Muscle layer of colon (tissue), 2 donors: ENCODE measurements around the gene DNASE1L3.

Experiments used
- H3K27ac ChIP-seq: one replicate; pipeline ENCODE4 v1.7.0; 2013; ENCODE audit warnings: low read depth, mild to moderate bottlenecking, low read length, moderate library complexity
- H3K27me3 ChIP-seq, 2 donors: one replicate each; pipeline ENCODE4 v1.7.0; 2013; ENCODE audit warnings: low read length in 2 of 2, mild to moderate bottlenecking in 2 of 2; ENCODE audit not compliant: insufficient read depth in 2 of 2, control insufficient read depth in 1 of 2
- H3K36me3 ChIP-seq: one replicate; pipeline ENCODE4 v1.7.0; 2013; ENCODE audit warnings: mild to moderate bottlenecking, low read length; ENCODE audit not compliant: insufficient read depth
- H3K4me1 ChIP-seq: one replicate; pipeline ENCODE4 v1.7.0; 2013; ENCODE audit warnings: mild to moderate bottlenecking, low read length; ENCODE audit not compliant: insufficient read depth
- H3K4me3 ChIP-seq, 2 donors: one replicate each; pipeline ENCODE4 v1.7.0; 2013; ENCODE audit warnings: low read length in 2 of 2, low read depth in 1 of 2, mild to moderate bottlenecking in 1 of 2, moderate library complexity in 1 of 2
- H3K9ac ChIP-seq: one replicate; pipeline ENCODE4 v1.7.0; 2013; ENCODE audit warnings: low read length
- H3K9me3 ChIP-seq: one replicate; pipeline ENCODE4 v1.7.0; 2013; ENCODE audit warnings: mild to moderate bottlenecking, low read length
- donor health status: abdominal sarcoma.
- donor health status: Adenocarcinoma of cecum.

Gene DNASE1L3, protein sequence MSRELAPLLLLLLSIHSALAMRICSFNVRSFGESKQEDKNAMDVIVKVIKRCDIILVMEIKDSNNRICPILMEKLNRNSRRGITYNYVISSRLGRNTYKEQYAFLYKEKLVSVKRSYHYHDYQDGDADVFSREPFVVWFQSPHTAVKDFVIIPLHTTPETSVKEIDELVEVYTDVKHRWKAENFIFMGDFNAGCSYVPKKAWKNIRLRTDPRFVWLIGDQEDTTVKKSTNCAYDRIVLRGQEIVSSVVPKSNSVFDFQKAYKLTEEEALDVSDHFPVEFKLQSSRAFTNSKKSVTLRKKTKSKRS

DNA sequence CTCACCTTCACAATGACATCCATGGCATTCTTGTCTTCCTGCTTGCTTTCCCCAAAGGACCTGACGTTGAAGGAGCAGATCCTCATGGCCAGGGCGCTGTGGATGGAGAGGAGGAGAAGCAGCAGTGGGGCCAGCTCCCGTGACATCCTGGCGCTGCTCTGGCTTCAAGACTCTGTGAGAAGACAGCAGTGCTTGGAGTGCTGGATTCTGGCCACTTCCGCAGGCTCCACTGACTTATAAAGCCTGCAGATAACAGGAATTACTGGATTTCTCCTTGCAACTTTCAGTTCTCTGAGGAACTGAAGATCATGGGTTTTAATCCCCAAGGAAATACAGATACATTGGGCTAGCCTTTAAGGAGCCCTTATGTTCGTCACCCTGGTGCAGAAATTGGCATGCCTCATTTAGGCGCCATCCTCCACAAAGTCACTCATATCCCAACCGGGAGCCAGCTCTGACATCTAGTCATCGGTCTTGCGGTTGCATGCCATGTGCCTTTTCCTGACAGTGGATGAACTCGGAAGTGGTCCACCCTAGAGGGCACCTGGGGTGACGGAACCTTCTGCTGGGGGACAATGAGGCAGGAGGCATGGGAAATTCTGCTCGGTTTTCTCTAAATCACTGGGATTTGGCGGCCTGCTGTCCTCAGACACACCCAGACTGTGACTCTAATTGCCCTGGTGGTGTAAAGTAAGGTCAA is at the start of gene DNASE1L3:
Gene DNASE1L3 (minus strand): TSS at position 212 of the 700 bp plus-strand sequence. CDS start 66 bp downstream, at position 146.
- Histone ChIP-seq H3K27me3 (no peaks in the 10 kb centered on the region), H3K9ac (no peak within 1 kb of the TSS)

DNA sequence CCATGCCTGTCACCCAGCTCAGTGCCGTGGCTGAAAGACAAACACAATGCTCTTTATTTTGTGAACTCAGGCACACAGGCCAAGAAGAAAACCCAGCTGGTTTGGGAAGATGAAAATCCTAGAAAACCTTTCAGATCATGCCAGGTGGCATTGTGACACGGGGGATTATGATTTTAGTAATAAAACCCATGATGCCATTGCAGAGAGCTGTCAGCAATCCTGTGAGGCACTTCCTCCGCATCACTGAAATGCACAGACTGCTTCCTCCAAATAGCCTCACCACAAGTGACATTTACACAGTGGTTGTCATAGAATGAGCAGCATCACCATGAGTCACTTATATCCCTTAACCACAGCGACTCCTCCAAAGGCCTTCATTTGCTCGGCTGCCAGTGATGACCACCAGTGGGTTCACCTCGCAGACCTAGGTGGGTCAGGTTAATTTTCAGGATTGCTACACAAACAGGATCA is 49.5 kb upstream of the DNASE1L3 start:
- Histone ChIP-seq H3K36me3 (peaks cover 10% of the 10 kb centered on the region), H3K27ac (no peak overlapping the region), H3K9me3 (no peaks in the 10 kb centered on the region), H3K4me3 (no peak overlapping the region), H3K9ac (no peak overlapping the region), H3K27me3 (no peaks in the 10 kb centered on the region), H3K4me1 (peaks cover 5% of the 10 kb centered on the region)

More for the DNA sequence above, at the start of gene DNASE1L3:
- Histone ChIP-seq H3K4me3 (no peak within 1 kb of the TSS), H3K36me3 (no peaks in the 10 kb centered on the region), H3K27ac (no peak within 1 kb of the TSS), H3K9me3 (no peaks in the 10 kb centered on the region), H3K4me1 (no peaks in the 10 kb centered on the region)

DNA sequence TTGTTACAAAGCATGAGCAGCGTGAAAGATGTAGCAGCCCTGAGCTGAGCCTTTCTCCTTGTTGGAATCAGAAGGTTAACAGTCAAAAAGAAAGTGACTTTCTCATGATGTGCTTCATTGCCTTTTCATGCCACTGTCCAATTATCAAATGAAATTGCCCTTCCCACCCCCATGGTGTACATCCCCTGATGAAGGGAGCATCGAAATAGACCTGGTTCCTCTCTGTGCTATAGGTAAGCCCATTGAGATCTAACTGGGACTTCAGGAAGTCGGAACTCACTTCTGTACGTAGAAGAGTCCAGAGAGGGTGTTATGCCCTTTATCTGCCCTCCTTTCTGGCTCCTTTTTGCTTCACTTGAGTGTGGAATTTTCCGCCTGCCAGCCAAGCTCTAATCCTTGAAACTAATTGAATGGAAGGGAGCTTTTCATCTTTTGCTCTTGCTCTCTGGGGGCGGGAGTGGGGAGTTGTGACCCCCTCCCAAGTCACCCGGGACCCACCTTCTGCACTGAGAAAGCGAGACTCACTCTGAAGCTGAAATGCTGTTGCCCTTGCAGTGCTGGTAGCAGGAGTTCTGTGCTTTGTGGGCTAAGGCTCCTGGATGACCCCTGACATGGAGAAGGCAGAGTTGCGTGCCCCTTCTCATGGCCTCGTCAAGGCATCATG is 47.8 kb upstream of the DNASE1L3 start:
- H3K9me3 ChIP-seq, result no peaks in the 10 kb centered on the region
- H3K9ac ChIP-seq, result no peak overlapping the region
- H3K27ac ChIP-seq, result no peak overlapping the region
- peaks cover 14% of the 10 kb centered on the region for H3K4me1 ChIP-seq
- no peak overlapping the region for H3K4me3 ChIP-seq
- no peaks in the 10 kb centered on the region for H3K27me3 ChIP-seq
- H3K36me3 ChIP-seq, result peaks cover 10% of the 10 kb centered on the region

DNA sequence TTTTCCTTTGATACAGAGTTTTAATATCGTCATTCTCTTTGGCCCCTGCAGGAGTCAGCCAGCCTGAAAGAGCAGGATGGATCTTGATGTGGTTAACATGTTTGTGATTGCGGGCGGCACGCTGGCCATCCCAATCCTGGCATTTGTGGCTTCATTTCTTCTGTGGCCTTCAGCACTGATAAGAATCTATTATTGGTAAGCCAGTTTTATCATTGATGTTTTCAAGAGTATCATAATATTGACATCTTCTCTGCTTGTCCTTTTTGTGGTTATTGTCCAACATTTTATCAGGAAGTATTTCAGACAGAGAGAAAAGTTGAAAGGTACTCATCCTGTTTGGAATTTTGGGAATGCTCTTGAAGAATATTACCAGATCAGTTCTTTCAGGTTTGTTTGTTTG is 45.7 kb upstream of the DNASE1L3 start:
- Histone ChIP-seq H3K9me3 (no peaks in the 10 kb centered on the region), H3K27ac (no peak overlapping the region), H3K36me3 (peaks cover 10% of the 10 kb centered on the region), H3K4me3 (no peak overlapping the region), H3K9ac (no peak overlapping the region), H3K27me3 (no peaks in the 10 kb centered on the region), H3K4me1 (peaks cover 24% of the 10 kb centered on the region)

DNA sequence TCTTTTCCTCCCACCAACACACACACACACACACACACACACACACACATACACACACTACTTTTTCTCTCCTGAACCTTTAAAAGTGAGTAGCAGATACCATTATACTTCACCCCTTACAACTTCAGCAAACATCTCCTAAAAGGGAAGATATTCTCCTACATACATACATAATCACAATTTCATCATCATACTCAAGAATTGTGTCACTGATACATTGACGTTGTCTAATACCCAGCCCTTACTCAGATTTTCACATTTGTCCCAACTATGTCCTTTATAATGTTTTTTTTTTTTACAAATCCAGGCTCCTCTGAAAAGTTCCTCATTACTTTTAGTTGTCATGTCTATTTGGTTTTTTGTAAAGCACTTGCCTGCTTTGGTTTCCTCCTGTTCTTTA is 45.3 kb upstream of the DNASE1L3 start:
- no peaks in the 10 kb centered on the region for H3K27me3 ChIP-seq
- no peak overlapping the region for H3K4me3 ChIP-seq
- H3K36me3 ChIP-seq, result peaks cover 10% of the 10 kb centered on the region
- no peak overlapping the region for H3K9ac ChIP-seq
- H3K4me1 ChIP-seq, result peaks cover 29% of the 10 kb centered on the region
- no peak overlapping the region for H3K27ac ChIP-seq
- no peaks in the 10 kb centered on the region for H3K9me3 ChIP-seq

DNA sequence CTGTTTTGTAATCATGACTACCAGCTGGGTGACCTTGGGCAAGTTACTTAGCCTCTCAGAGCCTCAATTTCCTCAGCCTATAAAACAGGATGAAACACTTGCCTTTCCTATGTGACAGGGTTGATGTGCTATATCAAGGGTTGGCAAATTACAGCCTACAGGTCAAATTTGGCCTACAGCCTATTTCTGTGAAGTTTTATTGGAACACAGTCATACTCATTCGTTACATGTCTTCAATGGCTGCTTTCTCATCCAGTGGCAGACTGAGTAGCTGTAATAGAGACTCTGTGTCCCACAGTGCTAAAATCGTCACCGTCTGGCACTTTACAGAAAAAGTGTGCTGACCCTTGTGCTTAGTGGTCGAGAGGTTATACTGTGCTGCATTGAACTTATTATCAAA is 43.4 kb upstream of the DNASE1L3 start:
- no peak overlapping the region for H3K9ac ChIP-seq
- peaks cover 10% of the 10 kb centered on the region for H3K36me3 ChIP-seq
- no peak overlapping the region for H3K27ac ChIP-seq
- no peaks in the 10 kb centered on the region for H3K27me3 ChIP-seq
- peaks cover 48% of the 10 kb centered on the region for H3K4me1 ChIP-seq
- H3K9me3 ChIP-seq, result no peaks in the 10 kb centered on the region
- no peak overlapping the region for H3K4me3 ChIP-seq

DNA sequence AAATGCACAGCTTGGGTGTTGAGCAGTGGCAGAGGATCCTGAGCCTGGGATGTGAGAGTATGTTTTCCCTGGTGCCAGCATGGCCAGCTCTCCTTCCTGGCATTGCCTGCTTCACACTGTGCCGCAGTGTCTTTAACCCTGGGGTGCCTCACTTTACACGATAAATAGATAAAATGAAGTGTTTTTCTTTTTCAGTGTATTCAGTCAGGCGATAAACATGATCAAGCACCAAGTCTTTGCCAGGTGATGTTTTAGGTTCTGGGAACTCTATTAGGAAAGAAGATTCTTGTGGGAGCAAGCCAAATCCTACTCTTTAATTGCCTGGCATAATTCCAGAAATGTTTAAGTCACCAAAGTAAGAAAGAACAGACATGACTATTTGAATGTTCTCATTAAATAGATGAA is 40.9 kb upstream of the DNASE1L3 start:
- no peaks in the 10 kb centered on the region for H3K27me3 ChIP-seq
- peak overlapping the region; percentile 56 for H3K27ac ChIP-seq
- H3K9ac ChIP-seq, result no peak overlapping the region
- H3K4me1 ChIP-seq, result peaks cover 49% of the 10 kb centered on the region
- H3K9me3 ChIP-seq, result no peaks in the 10 kb centered on the region
- H3K4me3 ChIP-seq, result no peak overlapping the region
- no peaks in the 10 kb centered on the region for H3K36me3 ChIP-seq

DNA sequence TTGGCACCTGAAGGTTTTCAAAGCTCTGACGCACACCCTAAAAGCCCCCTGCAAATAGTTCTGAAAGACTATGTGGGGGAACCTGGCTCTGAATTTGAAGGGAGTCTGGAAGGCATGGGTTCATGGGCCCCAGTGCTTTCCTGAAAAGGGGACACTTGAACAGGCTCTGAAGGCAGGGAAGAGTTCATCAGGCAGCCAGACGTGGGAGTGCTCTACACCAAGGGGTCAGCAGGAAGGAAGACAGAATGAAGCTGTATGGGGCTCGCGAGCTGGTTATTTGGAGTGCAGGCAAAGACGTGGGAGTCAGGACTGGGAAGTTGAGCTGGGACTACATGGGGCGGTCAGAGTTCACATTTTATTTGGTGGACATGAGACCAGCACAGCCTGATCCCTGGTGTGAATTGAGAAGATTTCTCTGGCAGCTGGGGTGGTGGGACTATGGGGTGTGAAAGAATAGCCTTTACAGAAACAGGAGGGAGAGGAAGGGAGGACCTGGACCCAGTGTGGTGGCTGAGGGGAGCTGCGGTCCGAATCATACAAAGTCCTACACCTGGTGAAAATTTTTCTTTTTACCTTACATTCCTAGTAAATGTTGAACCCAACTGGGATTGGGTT is 39.4 kb upstream of the DNASE1L3 start:
- Histone ChIP-seq H3K9me3 (no peaks in the 10 kb centered on the region), H3K9ac (no peak overlapping the region), H3K4me3 (no peak overlapping the region), H3K36me3 (no peaks in the 10 kb centered on the region), H3K27ac (peak overlapping the region; percentile 43), H3K4me1 (peaks cover 57% of the 10 kb centered on the region), H3K27me3 (no peaks in the 10 kb centered on the region)

DNA sequence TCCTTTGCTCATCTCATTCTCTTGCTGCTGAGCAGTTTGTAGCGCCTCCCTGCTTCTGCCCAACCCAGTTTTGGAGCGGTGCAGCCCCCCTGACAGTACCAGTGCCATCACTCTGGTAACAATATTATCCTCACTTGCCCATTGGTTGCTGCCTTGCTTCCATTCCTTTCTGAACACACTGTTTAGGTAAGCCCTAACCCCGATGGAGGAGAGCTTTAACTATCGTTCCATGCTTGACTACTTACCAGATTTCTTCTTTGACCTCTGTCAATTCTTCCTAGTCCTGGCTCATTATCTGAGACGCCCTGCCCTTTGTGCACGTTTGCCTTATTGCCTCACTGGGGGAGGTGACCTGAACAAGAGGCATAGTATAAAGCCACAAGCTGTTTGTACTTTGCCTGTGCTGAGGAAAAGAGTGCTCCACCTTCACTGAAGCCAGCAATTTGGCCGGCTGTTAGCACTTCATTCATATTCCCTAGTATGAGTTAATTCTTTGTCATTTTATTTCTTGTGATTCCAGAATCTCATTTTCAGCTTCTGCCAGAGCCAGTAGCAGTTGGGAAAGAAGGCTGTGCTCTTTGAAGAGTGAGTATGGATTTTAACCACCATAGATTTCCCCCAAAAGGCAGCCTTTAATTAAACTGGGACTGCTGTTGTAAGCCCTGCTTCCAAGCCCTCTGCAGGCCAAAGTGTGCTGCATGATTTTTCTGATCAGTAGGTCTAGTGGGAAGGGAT is 38.8 kb upstream of the DNASE1L3 start:
- Histone ChIP-seq H3K4me1 (peaks cover 60% of the 10 kb centered on the region), H3K4me3 (no peak overlapping the region), H3K9me3 (no peaks in the 10 kb centered on the region), H3K27me3 (no peaks in the 10 kb centered on the region), H3K9ac (no peak overlapping the region), H3K36me3 (no peaks in the 10 kb centered on the region), H3K27ac (peak overlapping the region; percentile 43)

DNA sequence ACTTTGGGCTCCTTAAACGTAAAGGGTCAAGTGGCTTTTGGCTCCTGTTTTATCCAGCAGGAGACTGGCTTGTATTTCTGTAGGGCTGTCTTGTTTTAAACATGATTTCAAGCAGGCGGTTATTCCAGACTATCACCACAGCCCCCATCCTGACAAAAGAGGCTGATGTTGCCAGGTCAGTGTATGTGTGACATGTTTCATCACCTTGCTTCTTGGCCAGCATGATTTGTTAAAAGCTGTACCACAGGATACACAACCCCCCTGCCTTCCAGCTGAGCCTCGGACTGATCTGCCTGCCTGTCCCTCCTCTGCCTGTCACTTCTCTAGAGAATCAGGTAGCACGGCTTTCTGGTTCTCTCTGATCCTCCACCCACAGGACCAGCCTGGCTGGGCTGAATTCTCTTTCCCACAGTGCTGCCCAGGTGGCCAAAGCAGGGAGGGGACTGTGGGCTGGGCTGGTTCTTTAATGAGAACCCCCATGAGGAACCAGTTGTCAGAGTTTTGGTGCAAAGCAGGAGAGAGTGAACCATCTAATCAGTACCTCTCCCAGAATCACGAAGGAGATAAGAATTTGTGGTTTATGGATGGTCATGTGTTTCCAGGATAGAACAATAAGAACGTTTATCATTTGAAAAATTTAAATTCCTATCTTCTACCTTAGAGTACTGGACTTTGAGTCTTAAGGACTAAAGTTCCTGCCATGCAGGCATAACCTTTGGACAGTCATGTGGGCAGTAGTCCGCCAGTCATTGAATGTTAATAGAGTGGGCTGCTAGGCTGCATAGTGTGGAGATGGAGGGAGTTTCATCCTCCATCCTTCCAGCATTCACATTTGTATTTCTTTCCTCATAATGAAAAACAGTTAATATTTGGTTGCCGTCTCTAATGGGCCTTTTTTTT is 35.6 kb upstream of the DNASE1L3 start:
- no peaks in the 10 kb centered on the region for H3K27me3 ChIP-seq
- peaks cover 40% of the 10 kb centered on the region for H3K4me1 ChIP-seq
- H3K27ac ChIP-seq, result no peak overlapping the region
- H3K9ac ChIP-seq, result peak overlapping the region; percentile 37
- no peaks in the 10 kb centered on the region for H3K36me3 ChIP-seq
- H3K9me3 ChIP-seq, result no peaks in the 10 kb centered on the region
- peak overlapping the region in 1 of 2 donors; percentile 22 for H3K4me3 ChIP-seq
